Epithelial cell of prostate (primary cell): ENCODE measurements around the gene TRIM58.

ENCODE experiments used
- DNase-seq: peaks from one replicate; pipeline ENCODE4 v3.0.0-alpha.2; 2011; ENCODE audit warnings: low read depth, low spot score
- H3K27ac ChIP-seq: fragments of 450-650 bp; 2 replicates; pipeline ENCODE4 v1.5.1; 2017; ENCODE audit warnings: mild to moderate bottlenecking

Gene TRIM58

DNA sequence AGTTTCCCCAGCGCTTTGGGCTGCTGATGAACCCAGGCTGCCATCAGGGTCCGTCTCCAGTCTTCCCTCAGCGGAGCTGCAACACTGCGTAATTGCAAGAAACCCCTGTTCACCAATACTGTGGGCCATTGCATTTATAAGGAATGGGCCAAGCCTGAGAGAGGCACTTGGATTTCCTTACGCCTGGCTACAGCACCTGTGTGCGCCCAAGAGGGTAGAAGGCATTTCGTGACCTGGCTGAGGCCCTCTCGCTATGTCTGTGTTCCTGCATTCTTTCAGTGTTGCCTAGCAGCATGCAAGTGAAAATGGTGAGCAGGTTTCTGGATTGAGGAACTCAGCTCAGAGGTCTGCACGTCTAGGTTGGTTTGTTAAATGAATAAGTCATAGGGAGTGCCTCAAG, 26.4 kb downstream of the TRIM58 start:
- no peak overlapping the region for H3K27ac ChIP-seq
- DNase-seq: no peak

DNA sequence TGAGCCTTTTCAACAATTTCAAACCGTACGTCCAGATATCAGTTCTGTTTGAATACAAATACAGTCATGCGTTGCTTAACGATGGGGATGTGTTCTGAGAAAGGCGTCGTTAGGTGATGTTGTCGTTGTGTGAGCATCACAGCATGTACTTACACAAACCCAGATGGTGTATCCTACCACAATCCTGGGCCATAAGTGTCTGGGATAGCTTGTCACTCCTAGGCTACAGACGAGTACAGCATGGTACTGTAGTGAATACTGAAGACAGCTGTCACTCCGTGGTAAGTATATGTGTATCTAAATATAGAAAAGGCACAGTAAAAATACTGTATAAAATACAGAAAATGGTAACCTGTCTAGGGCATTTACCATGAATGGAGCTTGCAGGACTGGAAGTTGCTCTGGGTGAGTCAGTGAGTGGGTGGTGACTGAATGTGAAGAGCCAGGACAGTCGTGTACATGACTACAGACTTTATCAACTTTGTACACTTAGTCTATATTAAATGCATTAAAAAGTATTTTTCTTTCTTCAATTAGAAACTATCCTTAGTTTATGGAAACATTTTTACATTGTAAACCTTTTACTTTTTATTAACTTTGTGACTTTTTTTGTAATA, 27.9 kb downstream of the TRIM58 start:
- H3K27ac ChIP-seq: no peak overlapping the region
- DNase-seq: no peak

DNA sequence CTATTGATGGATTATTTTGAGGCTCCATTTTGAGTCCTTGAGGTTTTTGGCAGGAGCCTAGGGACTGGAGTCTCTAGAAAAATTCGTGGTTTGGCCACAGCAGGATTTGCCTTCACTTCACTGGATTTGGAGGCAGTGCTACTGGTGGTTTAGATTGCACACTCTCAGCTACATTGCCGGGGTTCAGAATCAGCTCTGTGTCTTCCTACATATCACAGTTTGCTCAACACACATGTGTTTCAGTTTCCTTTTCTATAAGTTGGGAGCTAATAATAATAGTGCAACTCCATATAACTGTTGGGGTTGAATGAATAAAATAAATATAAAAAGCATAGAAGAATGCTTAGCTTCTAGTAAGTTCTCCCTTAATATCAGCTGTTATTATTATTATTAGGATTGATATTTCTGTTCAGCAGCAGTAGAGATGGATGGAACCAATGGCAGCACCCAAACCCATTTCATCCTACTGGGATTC, 38.2 kb downstream of the TRIM58 start, which contains the start of gene OR2W3:
Gene OR2W3, plus strand, starts transcription at position 425 of the 475 bp plus-strand sequence. Its CDS starts 0 bp downstream, at position 425.
- DNase-seq: no peak
- H3K27ac ChIP-seq: no peak within 1 kb of the TSS

DNA sequence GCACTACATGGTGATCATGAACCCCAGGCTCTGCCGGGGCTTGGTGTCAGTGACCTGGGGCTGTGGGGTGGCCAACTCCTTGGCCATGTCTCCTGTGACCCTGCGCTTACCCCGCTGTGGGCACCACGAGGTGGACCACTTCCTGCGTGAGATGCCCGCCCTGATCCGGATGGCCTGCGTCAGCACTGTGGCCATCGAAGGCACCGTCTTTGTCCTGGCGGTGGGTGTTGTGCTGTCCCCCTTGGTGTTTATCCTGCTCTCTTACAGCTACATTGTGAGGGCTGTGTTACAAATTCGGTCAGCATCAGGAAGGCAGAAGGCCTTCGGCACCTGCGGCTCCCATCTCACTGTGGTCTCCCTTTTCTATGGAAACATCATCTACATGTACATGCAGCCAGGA, 39.0 kb downstream of the TRIM58 start:
- no peak for DNase-seq
- no peak overlapping the region for H3K27ac ChIP-seq

DNA sequence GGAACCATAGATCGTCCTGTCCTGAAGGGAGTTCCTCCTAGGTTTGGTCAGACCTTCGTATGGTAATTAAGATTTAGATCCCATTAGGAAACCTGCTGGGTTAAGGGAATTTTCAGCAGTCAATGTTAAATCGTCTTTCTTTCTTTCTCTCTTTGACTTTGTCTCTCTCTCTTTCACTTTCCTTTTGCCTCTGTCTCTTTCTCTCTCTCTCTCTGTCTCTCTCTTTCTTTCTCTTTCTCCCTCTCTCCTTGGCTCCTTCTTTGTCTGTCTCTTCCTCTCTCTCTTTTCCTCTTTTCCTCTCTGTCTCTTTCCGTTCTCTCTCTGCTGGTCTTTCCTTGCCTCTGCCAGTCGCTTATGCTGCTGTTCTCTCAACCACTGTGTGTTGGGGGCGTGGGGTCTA, 47.1 kb downstream of the TRIM58 start:
- DNase-seq: no peak
- no peak overlapping the region for H3K27ac ChIP-seq

DNA sequence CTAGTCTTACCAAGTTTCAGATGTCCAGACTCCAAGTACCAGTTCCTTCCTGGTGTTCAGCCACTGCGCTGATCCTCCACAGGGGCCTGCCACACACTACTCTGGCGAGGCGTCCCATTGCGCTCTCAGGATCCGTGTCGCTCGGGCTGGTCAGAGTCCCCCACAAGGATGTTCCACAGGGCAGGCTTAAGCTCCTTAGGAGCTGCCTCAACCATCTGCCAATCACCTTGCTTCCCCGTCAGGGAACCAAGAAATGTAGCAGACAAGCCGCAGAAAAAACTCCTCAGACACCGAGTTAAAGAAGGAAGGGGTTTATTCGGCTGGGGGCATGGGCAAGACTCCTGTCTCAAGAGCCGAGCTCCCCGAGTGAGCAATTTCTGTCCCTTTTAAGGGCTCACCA, 48.2 kb downstream of the TRIM58 start:
- H3K27ac ChIP-seq: no peak overlapping the region
- no peak for DNase-seq

DNA sequence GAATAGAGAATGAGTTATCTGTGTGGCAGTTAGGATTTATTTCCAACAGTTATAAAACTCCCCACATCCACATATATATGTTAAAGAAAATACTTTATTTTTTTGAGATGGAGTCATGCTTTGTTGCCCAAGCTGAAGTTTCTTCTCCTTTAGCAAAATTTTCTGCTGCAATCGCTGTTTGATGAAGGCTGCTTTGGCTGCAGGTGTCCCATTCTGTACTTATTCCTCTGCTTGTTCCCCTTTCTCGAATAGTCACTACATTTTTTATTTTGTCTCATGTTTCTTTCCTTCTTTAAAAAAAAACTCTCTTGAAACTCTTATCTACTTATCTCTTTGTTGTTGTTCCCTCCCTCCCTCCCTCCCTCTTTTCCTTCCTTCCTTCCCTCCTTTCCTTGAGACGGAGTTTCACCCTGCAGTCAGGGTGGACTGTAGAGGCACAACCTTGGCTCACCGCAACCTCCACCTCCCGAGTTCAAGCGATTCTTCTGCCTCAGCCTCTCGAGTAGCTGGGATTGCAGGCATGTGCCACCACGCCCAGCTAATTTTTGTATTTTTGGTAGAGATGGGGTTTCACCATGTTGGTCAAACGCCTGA, 49.0 kb downstream of the TRIM58 start:
- no peak overlapping the region for H3K27ac ChIP-seq
- DNase-seq: no peak

DNA sequence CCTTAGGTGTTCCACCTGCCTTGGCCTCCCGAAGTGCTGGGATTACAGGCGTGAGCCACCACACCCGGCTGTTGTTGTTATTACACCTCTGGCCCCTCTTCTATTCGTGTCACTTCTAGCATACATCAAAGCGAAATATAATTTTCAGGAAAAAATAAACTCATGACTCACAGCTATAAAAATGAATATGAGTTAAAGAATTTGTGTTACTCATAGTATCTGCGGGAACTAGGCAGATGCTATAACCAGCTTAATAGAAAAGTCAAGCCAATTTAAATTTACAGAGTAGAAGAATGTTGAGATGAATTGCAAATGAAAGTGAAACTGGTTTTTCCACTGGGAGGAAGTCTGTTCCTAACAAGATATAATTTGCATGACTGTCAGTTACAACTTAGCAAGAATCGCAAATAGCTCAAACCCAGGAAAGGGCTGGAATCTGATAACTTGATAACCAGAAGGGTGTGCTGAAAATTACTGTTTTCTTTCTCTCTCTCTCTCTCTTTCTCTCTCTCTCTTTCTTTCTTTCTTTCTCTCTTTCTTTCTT, 49.6 kb downstream of the TRIM58 start:
- DNase-seq: peak; percentile 29
- no peak overlapping the region for H3K27ac ChIP-seq

- no peak for DNase-seq
- no peak overlapping the region for H3K27ac ChIP-seq
Measured at GRCh38 chr1:247908766-247909165, 51.8 kb downstream of the TRIM58 start.

DNA sequence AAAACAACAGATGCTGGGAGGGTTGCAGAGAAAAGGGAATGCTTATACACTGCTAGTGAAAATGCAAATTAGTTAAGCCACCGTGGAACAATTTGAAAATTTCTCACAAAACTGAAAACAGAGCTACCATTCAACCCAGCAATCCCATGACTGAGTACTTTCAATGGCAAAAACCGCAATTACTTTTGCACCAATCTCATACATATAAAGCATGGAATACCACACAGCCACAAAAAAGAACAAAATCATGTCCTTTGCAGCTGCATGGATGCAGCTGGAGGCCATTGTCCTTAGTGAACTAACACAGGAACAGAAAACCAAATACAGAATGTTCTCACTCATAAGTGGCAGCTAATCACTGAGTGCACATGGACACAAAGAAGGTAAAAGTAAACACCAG, 56.8 kb downstream of the TRIM58 start:
- no peak overlapping the region for H3K27ac ChIP-seq
- no peak for DNase-seq

- H3K27ac ChIP-seq: no peak overlapping the region
- DNase-seq: no peak
Measured at GRCh38 chr1:247914941-247915662, 58.1 kb downstream of the TRIM58 start.

- DNase-seq: no peak
- H3K27ac ChIP-seq: no peak within 1 kb of the TSS
Measured at GRCh38 chr1:247919952-247920351, 63.0 kb downstream of the TRIM58 start, which contains the start of gene OR2T8. OR2T8 (plus strand) TSS chr1:247920252; CDS start chr1:247921018, 766 bp downstream.

GRCh38 chr1:247923941-247924340, 67.0 kb downstream of the TRIM58 start:
- H3K27ac ChIP-seq: no peak overlapping the region
- DNase-seq: no peak

GRCh38 chr1:247924868-247925267, 67.9 kb downstream of the TRIM58 start, which contains the start of gene OR2AJ1:
OR2AJ1 (plus strand) TSS chr1:247924889; CDS start chr1:247933769, 8,880 bp downstream.
- H3K27ac ChIP-seq: no peak within 1 kb of the TSS
- no peak for DNase-seq
